HG03045 (cell line): ENCODE measurements around the gene SYCP3.
"Not testable (repeated sequence)": the region's sequence is repeated elsewhere in the genome, so short reads cannot be mapped to it uniquely, and the experiment has no call there.

ENCODE experiments used
- ATAC-seq: cut with Tn5 transposase; IDR thresholded peaks from one replicate; pipeline ENCODE4 v1.9.1; 2021; ENCODE audit warnings: mild to moderate bottlenecking, moderate library complexity; ENCODE audit not compliant: unreplicated experiment

Gene SYCP3

GRCh38 chr12:101681627-101682026 is 57.6 kb downstream of the SYCP3 start:
- not testable (repeated sequence) for ATAC-seq

- ATAC-seq, result no peak
Observed at GRCh38 chr12:101680647-101681046, 58.6 kb downstream of the SYCP3 start.

- ATAC-seq, result no peak
Observed at GRCh38 chr12:101680240-101680639, 59.0 kb downstream of the SYCP3 start.
